Right lobe of liver (tissue), 6 donors: ENCODE data around the gene CDIPT. TPM values are rescaled to one million over a fixed set of nuclear protein-coding genes. Genes with fewer than 3 reads are reported as not detected.
A peak's percentile ranks its signal among the peaks of the same experiment; 100 is the strongest.

ENCODE experiments used
- ATAC-seq, 4 donors: fragments of 200-7000 bp; cut with Tn5 transposase; one replicate each; pipeline ENCODE4 v1.9.1; 2020; ENCODE audit warnings: mild to moderate bottlenecking in 4 of 4, moderate library complexity in 4 of 4
- DNase-seq, 3 donors: peaks; one replicate each; pipeline ENCODE4 v3.0.0-alpha.2; 2020
- H3K27ac ChIP-seq, 3 donors: fragments of 200-600 bp; one replicate each; pipeline ENCODE4 v1.8.0; 2022
- H3K27me3 ChIP-seq, 2 donors: fragments of 200-600 bp; one replicate each; pipeline ENCODE4 v1.8.0; 2022
- H3K36me3 ChIP-seq, 4 donors: fragments of 200-600 bp; sonication (generic) in 1 of 4; one replicate each; pipeline versions ENCODE4 v1.5.1 to v1.8.0; 2017 to 2022; ENCODE audit warnings: control low read depth in 1 of 4
- H3K4me1 ChIP-seq, 4 donors: fragments of 200-600 bp; sonication (generic) in 1 of 4; one replicate each; pipeline versions ENCODE4 v1.5.1 to v1.8.0; 2017 to 2022; ENCODE audit warnings: control low read depth in 1 of 4
- H3K4me3 ChIP-seq, 3 donors: fragments of 200-600 bp; one replicate each; pipeline ENCODE4 v1.8.0; 2022
- H3K9me3 ChIP-seq, 4 donors: fragments of 200-600 bp; sonication (generic) in 1 of 4; one replicate each; pipeline versions ENCODE4 v1.5.1 to v1.8.0; 2017 to 2022; ENCODE audit warnings: control low read depth in 1 of 4
- POLR2A ChIP-seq: fragments of 450-650 bp; IDR thresholded peaks from one replicate; pipeline ENCODE4 v1.6.1; 2017; ENCODE audit warnings: antibody characterized with exemption, mild to moderate bottlenecking
- WGBS: methylation state at CpG from one replicate; pipeline ENCODE4 v1.1.6; 2018; ENCODE audit warnings: low coverage, low lambda C conversion rate; ENCODE audit not compliant: insufficient coverage; ENCODE audit errors: missing lambda C conversion rate; 5-methylcytosine and 5-hydroxymethylcytosine counted together
- intact Hi-C, 2 donors: fragments of 100-400 bp; cut with DNase I; formaldehyde crosslinking; loops; one replicate each; pipeline versions ENCODE4 v1.11.2 to v1.14.1; 2022
- total RNA-seq, 6 experiments: library from RNA; depleted of rRNA in 2 of 6; stranded (reverse); fragments of >200 nt in 2 of 6; fragmentation: NEBNext Ultra II Directional in 3 of 6; extraction: Animal tissue kit (Norgen Biotek cat#: 25700) in 3 of 6; gene quantifications; one replicate each; pipeline versions ENCODE4 v1.1.0 to v1.2.4, GENCODE V29; 2016 to 2023
- TF ChIP-seq, protein P1 (sequence below), 4 donors: fragments of 200-600 bp in 3 of 4; fragments of 450-650 bp in 1 of 4; IDR thresholded peaks; one replicate each; pipeline versions ENCODE4 v1.5.1 to v1.8.0; 2016 to 2022; ENCODE audit warnings: antibody characterized with exemption in 4 of 4, mild to moderate bottlenecking in 2 of 4
- donor health status: DM: no; HTN: yes; CAD: no.
- donor health status: DM: no; HTN: no; CAD: no.
- donor health status: DM: no; HTN: no; CAD: no.
- donor health status: DM: no; HTN: yes; CAD: no.
- donor health status: DM: no; HTN: yes; CAD: no.

Gene CDIPT
- total RNA-seq, 6 experiments from 2014 or later, result 35.1 to 96.6 (median 58.2) TPM

DNA sequence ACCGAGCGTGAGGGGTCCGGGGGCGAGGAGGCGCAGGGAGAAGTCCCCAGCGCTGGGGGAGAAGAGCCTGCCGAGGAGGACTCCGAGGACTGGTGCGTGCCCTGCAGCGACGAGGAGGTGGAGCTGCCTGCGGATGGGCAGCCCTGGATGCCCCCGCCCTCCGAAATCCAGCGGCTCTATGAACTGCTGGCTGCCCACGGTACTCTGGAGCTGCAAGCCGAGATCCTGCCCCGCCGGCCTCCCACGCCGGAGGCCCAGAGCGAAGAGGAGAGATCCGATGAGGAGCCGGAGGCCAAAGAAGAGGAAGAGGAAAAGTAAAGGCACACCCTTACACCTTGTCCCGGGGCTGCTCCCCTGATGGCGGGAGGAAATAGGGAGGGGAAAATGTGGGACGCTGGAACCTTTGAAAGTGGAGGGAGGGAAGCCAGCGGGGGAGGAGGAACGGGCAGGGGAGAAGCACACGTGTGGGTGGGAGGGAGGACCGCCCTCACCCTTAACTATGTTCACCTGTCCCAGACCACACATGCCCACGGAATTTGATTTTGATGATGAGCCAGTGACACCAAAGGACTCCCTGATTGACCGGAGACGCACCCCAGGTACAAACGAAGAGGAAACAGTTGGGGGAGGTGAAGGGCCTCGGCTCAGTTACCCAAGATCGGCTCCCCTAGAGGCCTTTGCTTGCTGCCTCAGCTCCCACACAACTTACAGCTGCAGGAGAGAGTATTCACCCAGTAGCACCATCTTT, 46.2 kb downstream of the CDIPT start:
- WGBS, result 0% methylated on average over 22 of the region's 37 CpGs
- Histone ChIP-seq H3K4me3 (peak overlapping the region; percentile 66 to 89 (median 77)), H3K27ac (peak overlapping the region; percentile 78 to 88 (median 87)), H3K9me3 (no peaks in the 10 kb centered on the region), H3K4me1 (peaks cover 0 to 48% (median 16%) of the 10 kb centered on the region in 4 donors), H3K27me3 (no peaks in the 10 kb centered on the region), H3K36me3 (no peaks in the 10 kb centered on the region)
- TF ChIP-seq POLR2A, result no peak
- TF ChIP-seq, protein P1, sequence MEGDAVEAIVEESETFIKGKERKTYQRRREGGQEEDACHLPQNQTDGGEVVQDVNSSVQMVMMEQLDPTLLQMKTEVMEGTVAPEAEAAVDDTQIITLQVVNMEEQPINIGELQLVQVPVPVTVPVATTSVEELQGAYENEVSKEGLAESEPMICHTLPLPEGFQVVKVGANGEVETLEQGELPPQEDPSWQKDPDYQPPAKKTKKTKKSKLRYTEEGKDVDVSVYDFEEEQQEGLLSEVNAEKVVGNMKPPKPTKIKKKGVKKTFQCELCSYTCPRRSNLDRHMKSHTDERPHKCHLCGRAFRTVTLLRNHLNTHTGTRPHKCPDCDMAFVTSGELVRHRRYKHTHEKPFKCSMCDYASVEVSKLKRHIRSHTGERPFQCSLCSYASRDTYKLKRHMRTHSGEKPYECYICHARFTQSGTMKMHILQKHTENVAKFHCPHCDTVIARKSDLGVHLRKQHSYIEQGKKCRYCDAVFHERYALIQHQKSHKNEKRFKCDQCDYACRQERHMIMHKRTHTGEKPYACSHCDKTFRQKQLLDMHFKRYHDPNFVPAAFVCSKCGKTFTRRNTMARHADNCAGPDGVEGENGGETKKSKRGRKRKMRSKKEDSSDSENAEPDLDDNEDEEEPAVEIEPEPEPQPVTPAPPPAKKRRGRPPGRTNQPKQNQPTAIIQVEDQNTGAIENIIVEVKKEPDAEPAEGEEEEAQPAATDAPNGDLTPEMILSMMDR (IDR thresholded peaks at IDR 0.05), result no peak
- intact Hi-C loops, result loop anchor here in 1 of 2 donors (10.0 kb wide), 1 partner anchor 178 kb away; the partner anchor contains the start of genes HIRIP3 and INO80E
- DNase-seq (peak; percentile 78 to 84 (median 81)), ATAC-seq (peak; percentile 39 to 64 (median 62))

DNA sequence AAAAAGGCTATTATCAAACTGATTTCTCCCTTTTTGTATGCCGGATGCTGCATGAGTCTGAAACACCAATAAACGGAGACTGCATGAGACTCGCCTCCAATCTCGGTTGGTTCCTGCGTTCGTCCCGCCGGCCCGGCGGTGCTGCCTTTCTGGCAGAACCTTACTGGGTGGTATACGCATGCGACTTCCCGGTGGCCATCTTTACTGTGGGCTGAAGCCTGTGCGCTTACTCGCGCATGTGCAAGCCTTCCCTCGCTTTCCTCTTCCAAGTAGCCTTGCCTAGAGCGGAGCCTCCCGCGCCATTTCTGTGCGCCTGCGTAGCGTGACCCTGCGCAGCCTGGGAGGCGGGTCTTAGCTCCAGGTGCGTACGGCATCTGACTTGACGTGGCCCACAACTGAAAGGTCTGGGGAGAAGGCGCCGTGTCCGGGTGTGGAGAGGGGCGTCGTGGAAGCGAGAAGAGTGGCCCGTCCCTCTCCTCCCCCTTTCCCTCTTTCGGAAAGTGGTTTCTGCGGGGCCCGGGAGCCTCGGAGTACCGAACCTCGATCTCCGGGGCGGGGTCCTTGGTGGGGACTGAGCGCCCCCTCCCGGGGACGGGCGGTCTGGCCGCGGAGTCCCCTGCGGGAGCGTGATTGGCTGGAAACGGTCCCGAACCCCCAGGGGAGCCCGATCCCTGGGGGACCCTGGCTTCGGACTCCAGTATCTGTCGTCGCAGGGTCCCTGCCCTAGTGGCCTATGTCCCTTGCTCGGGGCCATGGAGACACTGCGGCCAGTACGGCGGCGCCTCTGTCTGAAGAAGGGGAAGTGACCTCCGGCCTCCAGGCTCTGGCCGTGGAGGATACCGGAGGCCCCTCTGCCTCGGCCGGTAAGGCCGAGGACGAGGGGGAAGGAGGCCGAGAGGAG, 47.0 kb downstream of the CDIPT start, which contains the start of gene PAGR1:
PAGR1 (plus strand) TSS at position 360 of the 901 bp plus-strand sequence; CDS start at position 734, 374 bp downstream.
- peaks cover 0 to 41% (median 13%) of the 10 kb centered on the region in 4 donors for H3K4me1 ChIP-seq

DNA sequence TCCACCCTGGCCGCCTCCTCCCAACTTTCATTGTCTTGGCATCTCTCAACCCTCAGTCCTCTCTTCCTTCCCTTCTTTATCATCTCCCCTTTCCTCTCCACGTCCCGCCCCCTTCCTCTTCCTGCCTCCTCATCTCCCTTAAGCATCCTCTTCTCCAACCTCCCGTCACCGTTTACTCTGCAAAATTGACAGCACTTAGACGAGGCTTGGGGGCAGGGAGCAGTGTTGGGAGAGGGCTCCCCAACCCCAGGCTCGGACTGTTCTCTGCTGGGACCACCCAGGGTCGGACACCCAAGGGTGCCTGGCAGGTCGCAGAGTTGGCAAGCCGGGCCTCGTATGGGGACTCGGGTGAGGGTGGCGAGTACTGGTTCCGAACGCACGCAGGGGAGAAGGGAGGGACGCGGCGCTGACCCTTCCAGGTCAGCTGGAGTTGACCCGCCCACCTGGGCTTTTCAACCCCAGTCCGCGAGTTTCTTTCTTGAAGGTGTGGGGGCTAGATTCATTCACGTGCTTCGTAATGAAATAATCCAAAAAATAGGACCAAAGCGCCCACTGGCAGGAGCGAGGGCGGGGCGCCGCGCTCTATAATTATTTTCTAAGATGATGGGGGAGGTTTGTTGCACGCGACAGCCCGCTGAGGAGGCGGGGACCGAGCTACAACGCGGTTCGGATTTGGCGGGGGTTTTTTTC, 47.8 kb downstream of the CDIPT start:
- Histone ChIP-seq H3K27ac (peak overlapping the region in 2 of 3 donors; percentile 78 to 87), H3K9me3 (no peaks in the 10 kb centered on the region), H3K4me1 (peaks cover 0 to 41% (median 12%) of the 10 kb centered on the region in 4 donors), H3K4me3 (peak overlapping the region; percentile 66 to 89 (median 77)), H3K27me3 (no peaks in the 10 kb centered on the region), H3K36me3 (peaks cover 0 to 3% (median 0%) of the 10 kb centered on the region in 4 donors)
- DNase-seq (peak in 2 of 3 donors; percentile 59 to 61), ATAC-seq (no peak)
- 12% methylated on average over 39 of the region's 39 CpGs for whole genome bisulfite sequencing
- TF ChIP-seq, protein P1 (IDR thresholded peaks at IDR 0.05), result no peak
- intact Hi-C loops, result loop anchor here in 1 of 2 donors (10.0 kb wide), 1 partner anchor 180 kb away; the partner anchor contains the start of genes HIRIP3 and INO80E

More for the DNA sequence above, 47.0 kb downstream of the CDIPT start, which contains the start of gene PAGR1:
- peak; percentile 71 to 82 (median 78) for ATAC-seq
- TF ChIP-seq, protein P1 (IDR thresholded peaks at IDR 0.05), result peak; percentile 88 to 96 (median 94)
- peak; percentile 79 for TF ChIP-seq POLR2A
- Histone ChIP-seq H3K27ac (peak within 1 kb of the TSS; percentile 78 to 88 (median 87)), H3K27me3 (no peaks in the 10 kb centered on the region), H3K4me3 (peak within 1 kb of the TSS; percentile 66 to 89 (median 77)), H3K9me3 (no peaks in the 10 kb centered on the region), H3K36me3 (no peaks in the 10 kb centered on the region)
- DNase-seq, result peak; percentile 98 to 99 (median 98)
- under 1% methylated on average over 43 of the region's 70 CpGs for WGBS
- intact Hi-C loops, result loop anchor here in 1 of 2 donors (10.0 kb wide), 1 partner anchor 179 kb away; the partner anchor contains the start of genes HIRIP3 and INO80E
